ENCODE data around the gene SEZ6L. TPM values are rescaled to one million over a fixed set of nuclear protein-coding genes. Genes with fewer than 3 reads are reported as not detected.

Gene SEZ6L
- total and polyA plus RNA-seq, 10 of the 15 experiments (the other 5 are each of a cell fraction or from before 2014, with no cell fraction given) = not detected

GRCh38 chr22:26291940-26292666, 122.8 kb downstream of the SEZ6L start:
- Histone ChIP-seq H3K79me2 (ENCODE audit: control insufficient read depth, insufficient read depth, low read length) (no peaks in the 10 kb centered on the region), H3K27ac (ENCODE audit: control insufficient read depth, insufficient read depth) (no peak overlapping the region), H2AFZ (ENCODE audit: control insufficient read depth, low read depth, low read length) (no peak overlapping the region), H3K9ac (ENCODE audit: control insufficient read depth, insufficient read depth, low read length) (no peak overlapping the region), H3K36me3 (ENCODE audit: control insufficient read depth in 2 of 2, insufficient read depth in 2 of 2, low read length in 1 of 2) (no peaks in the 10 kb centered on the region), H3K4me2 (ENCODE audit: control insufficient read depth, insufficient read depth) (no peak overlapping the region), H3K4me1 (ENCODE audit: control insufficient read depth, insufficient read depth, low read length) (peaks cover 3% of the 10 kb centered on the region; the same call in 1 of the 2 replicates), H3K9me3 (replicated peaks; ENCODE audit: control insufficient read depth, insufficient read depth, low read length) (no peaks in the 10 kb centered on the region; the same call in 2 of the 3 replicates), H3K4me3 (no peak overlapping the region), H3K27me3 (replicated peaks in 1 of 2; ENCODE audit: control insufficient read depth in 2 of 2, insufficient read depth in 2 of 2, low read length in 1 of 2) (no peaks in the 10 kb centered on the region), H4K20me1 (ENCODE audit: control insufficient read depth, insufficient read depth) (no peaks in the 10 kb centered on the region)
- ChIA-PET POLR2A (no interaction called here), RAD21 (ENCODE audit: unreplicated experiment) (no interaction called here), SMC1A (ENCODE audit: uncharacterized antibody, unreplicated experiment) (no interaction called here), CTCF (interaction anchor here (1.0 kb wide), 1 partner anchor 140 kb away, joined by 3 read pairs; no protein-coding TSS in a partner anchor)
- intact Hi-C loops (cut with micrococcal nuclease; ENCODE audit: unreplicated experiment) (no loop called here), in situ Hi-C loops (cut with MboI) (no loop called here)
- DNase-seq (ENCODE audit: low read depth, low spot score) (no peak), ATAC-seq (no peak), FAIRE-seq (no peak)
- 76% methylated on average over 14 of the region's 14 CpGs for WGBS (ENCODE audit: insufficient coverage, insufficient replicate concordance, low lambda C conversion rate, missing lambda C conversion rate)
- TF ChIP-seq SUPT20H (IDR thresholded peaks at IDR 0.05; ENCODE audit: borderline replicate concordance, control insufficient read depth, low read depth, low read length) (no peak), CTCF (IDR thresholded peaks at IDR 0.05 in 2 of 3, conservative IDR thresholded peaks at IDR 0.05 in 1 of 3; ENCODE audit: control insufficient read depth in 2 of 3, extremely low read depth in 1 of 3, insufficient read depth in 1 of 3, low read depth in 3 of 3, low read length in 3 of 3) (no peak), NFYB (IDR thresholded peaks at IDR 0.05; ENCODE audit: insufficient read depth, low read depth, low read length) (no peak), IRF5 (IDR thresholded peaks at IDR 0.05; ENCODE audit: borderline replicate concordance) (no peak), TBL1XR1 (IDR thresholded peaks at IDR 0.05; ENCODE audit: low read depth, low read length) (no peak), BCLAF1 (IDR thresholded peaks at IDR 0.05) (no peak), CBFB (IDR thresholded peaks at IDR 0.05; ENCODE audit: low read depth) (no peak), SMARCA5 (IDR thresholded peaks at IDR 0.05) (no peak), ZNF687 (IDR thresholded peaks at IDR 0.05) (no peak), ZZZ3 (IDR thresholded peaks at IDR 0.05; ENCODE audit: control insufficient read depth, insufficient read length, low read depth) (no peak), RAD51 (IDR thresholded peaks at IDR 0.05) (no peak), NR2F1 (conservative IDR thresholded peaks at IDR 0.05) (no peak)
- no TSS peak for BruUV-seq (replicated peaks)
